Measurements from ENCODE around the gene CD40LG.

DNA sequence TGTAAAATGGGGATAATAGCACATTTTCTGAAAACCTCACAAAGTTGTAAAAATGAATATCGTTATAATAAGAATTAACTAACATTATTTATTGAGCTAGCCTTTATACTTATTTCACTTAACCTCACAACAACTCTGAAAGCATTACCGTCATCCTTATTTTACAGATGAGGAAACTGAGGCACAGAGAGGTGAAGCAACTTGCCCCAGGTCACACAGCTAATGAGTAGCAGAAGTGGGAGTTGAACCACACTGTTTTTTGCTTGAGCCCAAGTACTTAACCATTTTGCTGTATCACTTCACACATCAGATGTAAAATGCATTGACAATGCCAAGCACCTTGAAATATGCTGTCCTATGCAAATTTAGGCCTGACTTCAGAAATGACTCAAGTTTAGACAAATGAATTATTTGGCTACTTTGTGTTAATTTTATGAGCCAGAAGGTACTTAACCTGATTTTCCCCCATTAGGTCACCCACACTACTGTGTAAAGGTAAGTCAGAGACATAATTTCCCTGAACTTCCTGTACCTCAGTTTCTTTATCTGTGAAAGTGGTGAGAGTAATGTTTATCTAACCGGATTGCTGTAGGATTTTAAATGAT lies 23.1 kb downstream of the CD40LG start:
- TF ChIP-seq RAD21 (IDR thresholded peaks at IDR 0.05; ENCODE audit: low read depth) (no peak), EP300 (IDR thresholded peaks at IDR 0.05; ENCODE audit: borderline replicate concordance) (no peak), FOXM1 (IDR thresholded peaks at IDR 0.05; ENCODE audit: borderline replicate concordance, low read depth) (no peak), TAF1 (IDR thresholded peaks at IDR 0.05; ENCODE audit: low read depth) (no peak), CREB1 (IDR thresholded peaks at IDR 0.05; ENCODE audit: low read depth) (no peak)
- TF ChIP-seq, protein P1, sequence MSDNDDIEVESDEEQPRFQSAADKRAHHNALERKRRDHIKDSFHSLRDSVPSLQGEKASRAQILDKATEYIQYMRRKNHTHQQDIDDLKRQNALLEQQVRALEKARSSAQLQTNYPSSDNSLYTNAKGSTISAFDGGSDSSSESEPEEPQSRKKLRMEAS (IDR thresholded peaks at IDR 0.05) = no peak
- TF ChIP-seq, protein P2, sequence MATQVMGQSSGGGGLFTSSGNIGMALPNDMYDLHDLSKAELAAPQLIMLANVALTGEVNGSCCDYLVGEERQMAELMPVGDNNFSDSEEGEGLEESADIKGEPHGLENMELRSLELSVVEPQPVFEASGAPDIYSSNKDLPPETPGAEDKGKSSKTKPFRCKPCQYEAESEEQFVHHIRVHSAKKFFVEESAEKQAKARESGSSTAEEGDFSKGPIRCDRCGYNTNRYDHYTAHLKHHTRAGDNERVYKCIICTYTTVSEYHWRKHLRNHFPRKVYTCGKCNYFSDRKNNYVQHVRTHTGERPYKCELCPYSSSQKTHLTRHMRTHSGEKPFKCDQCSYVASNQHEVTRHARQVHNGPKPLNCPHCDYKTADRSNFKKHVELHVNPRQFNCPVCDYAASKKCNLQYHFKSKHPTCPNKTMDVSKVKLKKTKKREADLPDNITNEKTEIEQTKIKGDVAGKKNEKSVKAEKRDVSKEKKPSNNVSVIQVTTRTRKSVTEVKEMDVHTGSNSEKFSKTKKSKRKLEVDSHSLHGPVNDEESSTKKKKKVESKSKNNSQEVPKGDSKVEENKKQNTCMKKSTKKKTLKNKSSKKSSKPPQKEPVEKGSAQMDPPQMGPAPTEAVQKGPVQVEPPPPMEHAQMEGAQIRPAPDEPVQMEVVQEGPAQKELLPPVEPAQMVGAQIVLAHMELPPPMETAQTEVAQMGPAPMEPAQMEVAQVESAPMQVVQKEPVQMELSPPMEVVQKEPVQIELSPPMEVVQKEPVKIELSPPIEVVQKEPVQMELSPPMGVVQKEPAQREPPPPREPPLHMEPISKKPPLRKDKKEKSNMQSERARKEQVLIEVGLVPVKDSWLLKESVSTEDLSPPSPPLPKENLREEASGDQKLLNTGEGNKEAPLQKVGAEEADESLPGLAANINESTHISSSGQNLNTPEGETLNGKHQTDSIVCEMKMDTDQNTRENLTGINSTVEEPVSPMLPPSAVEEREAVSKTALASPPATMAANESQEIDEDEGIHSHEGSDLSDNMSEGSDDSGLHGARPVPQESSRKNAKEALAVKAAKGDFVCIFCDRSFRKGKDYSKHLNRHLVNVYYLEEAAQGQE (IDR thresholded peaks at IDR 0.05; ENCODE audit: low read depth) = no peak

All from Ishikawa (cell line).